Nephron (organoid): Measurements from ENCODE around the gene RAPGEF4.

ENCODE experiments used
- H3K27ac Mint-ChIP-seq, 3 experiments: 2 replicates each; pipeline ENCODE4 v1.8.0; 2020; ENCODE audit warnings: mixed read lengths in 3 of 3, mild to moderate bottlenecking in 2 of 3, moderate library complexity in 1 of 3
- H3K27me3 Mint-ChIP-seq: 2 replicates; pipeline ENCODE4 v1.8.0; 2021; ENCODE audit warnings: low read depth, mild to moderate bottlenecking, moderate library complexity, mixed read lengths
- H3K36me3 Mint-ChIP-seq: 2 replicates; pipeline ENCODE4 v1.8.0; 2020; ENCODE audit warnings: low read depth, mixed read lengths
- H3K4me1 Mint-ChIP-seq: 2 replicates; pipeline ENCODE4 v1.8.0; 2020; ENCODE audit warnings: mixed read lengths
- H3K4me3 Mint-ChIP-seq, 3 experiments: 2 replicates each; pipeline ENCODE4 v1.8.0; 2020; ENCODE audit warnings: mild to moderate bottlenecking in 3 of 3, mixed read lengths in 3 of 3, moderate library complexity in 2 of 3
- H3K9me3 Mint-ChIP-seq: 2 replicates; pipeline ENCODE4 v1.8.0; 2020; ENCODE audit warnings: mixed read lengths
- CTCF ChIP-seq, 3 experiments: fragments of 200-600 bp; sonication (generic); IDR thresholded peaks; one replicate each; pipeline ENCODE4 v1.5.0; 2021; ENCODE audit warnings: antibody characterized with exemption in 3 of 3; ENCODE audit not compliant: unreplicated experiment in 3 of 3

The RAPGEF4 gene

GRCh38 chr2:172928756-172929155 lies 193.1 kb downstream of the RAPGEF4 start:
- Mint-ChIP-seq H3K9me3 (no peaks in the 10 kb centered on the region), H3K4me1 (peaks cover 48% of the 10 kb centered on the region), H3K4me3 (peak overlapping the region in 1 of 3 experiments; percentile 17), H3K36me3 (no peaks in the 10 kb centered on the region), H3K27ac (peak overlapping the region; percentile 37 to 80 (median 76)), H3K27me3 (no peaks in the 10 kb centered on the region)
- TF ChIP-seq CTCF (IDR thresholded peaks at IDR 0.05; ENCODE audit: unreplicated experiment in 3 of 3) = peak in 1 of 3 experiments; percentile 8

- Mint-ChIP-seq H3K27ac (peak overlapping the region in 2 of 3 experiments; percentile 19 to 37), H3K9me3 (no peaks in the 10 kb centered on the region), H3K36me3 (no peaks in the 10 kb centered on the region), H3K4me3 (peak overlapping the region in 1 of 3 experiments; percentile 3), H3K27me3 (no peaks in the 10 kb centered on the region), H3K4me1 (peaks cover 44% of the 10 kb centered on the region)
- no peak for TF ChIP-seq CTCF (IDR thresholded peaks at IDR 0.05; ENCODE audit: unreplicated experiment in 3 of 3)
Measured at GRCh38 chr2:172929644-172930043, 194.0 kb downstream of the RAPGEF4 start.

- no peak for TF ChIP-seq CTCF (IDR thresholded peaks at IDR 0.05; ENCODE audit: unreplicated experiment in 3 of 3)
- no peaks in the 10 kb centered on the region for H3K36me3 Mint-ChIP-seq
- peak overlapping the region in 2 of 3 experiments; percentile 25 to 37 for H3K27ac Mint-ChIP-seq
- H3K9me3 Mint-ChIP-seq = no peaks in the 10 kb centered on the region
- peak overlapping the region in 1 of 3 experiments; percentile 12 for H3K4me3 Mint-ChIP-seq
- H3K4me1 Mint-ChIP-seq = peaks cover 44% of the 10 kb centered on the region
- no peaks in the 10 kb centered on the region for H3K27me3 Mint-ChIP-seq
Measured at GRCh38 chr2:172930871-172931255, 195.2 kb downstream of the RAPGEF4 start.

- Mint-ChIP-seq H3K4me1 (peaks cover 44% of the 10 kb centered on the region), H3K9me3 (no peaks in the 10 kb centered on the region), H3K27ac (peak overlapping the region in 2 of 3 experiments; percentile 37 to 68), H3K27me3 (no peaks in the 10 kb centered on the region), H3K4me3 (peak overlapping the region in 2 of 3 experiments; percentile 6 to 48), H3K36me3 (no peaks in the 10 kb centered on the region)
- no peak for TF ChIP-seq CTCF (IDR thresholded peaks at IDR 0.05; ENCODE audit: unreplicated experiment in 3 of 3)
Measured at GRCh38 chr2:172931256-172931894, 195.7 kb downstream of the RAPGEF4 start.

GRCh38 chr2:172931918-172932520 lies 196.4 kb downstream of the RAPGEF4 start:
- Mint-ChIP-seq H3K4me3 (peak overlapping the region in 2 of 3 experiments; percentile 1 to 4), H3K4me1 (peaks cover 40% of the 10 kb centered on the region), H3K27me3 (no peaks in the 10 kb centered on the region), H3K27ac (peak overlapping the region in 2 of 3 experiments; percentile 5 to 37), H3K9me3 (no peaks in the 10 kb centered on the region), H3K36me3 (no peaks in the 10 kb centered on the region)
- peak; percentile 60 to 71 (median 64) for TF ChIP-seq CTCF (IDR thresholded peaks at IDR 0.05; ENCODE audit: unreplicated experiment in 3 of 3)
